GM19463 (cell line): ENCODE data around the gene VSTM4.

Source experiments
- ATAC-seq: cut with Tn5 transposase; IDR thresholded peaks from one replicate; pipeline ENCODE4 v1.9.1; 2021; ENCODE audit warnings: mild to moderate bottlenecking, moderate library complexity; ENCODE audit not compliant: unreplicated experiment

The VSTM4 gene

DNA sequence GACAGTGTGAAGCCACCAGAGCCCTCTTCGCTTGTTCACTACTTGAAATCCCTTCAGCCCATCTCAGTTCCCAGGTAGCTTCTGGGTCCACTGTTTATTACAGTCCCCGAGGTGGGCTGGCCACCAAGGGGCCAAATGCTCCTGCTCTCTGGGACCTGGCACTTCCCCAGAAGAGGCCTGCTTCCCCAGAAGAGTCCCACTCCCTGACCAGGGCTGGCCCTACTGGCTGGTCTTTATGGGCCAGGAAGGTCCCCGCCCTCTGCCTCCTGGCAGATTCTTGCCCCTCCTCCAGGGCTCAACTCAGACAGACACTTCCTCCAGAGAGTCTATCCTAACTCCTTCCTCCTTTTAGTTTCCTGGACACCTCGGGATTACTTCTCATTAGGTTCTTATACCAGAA lies 105.0 kb downstream of the VSTM4 start:
- ATAC-seq, result no peak

DNA sequence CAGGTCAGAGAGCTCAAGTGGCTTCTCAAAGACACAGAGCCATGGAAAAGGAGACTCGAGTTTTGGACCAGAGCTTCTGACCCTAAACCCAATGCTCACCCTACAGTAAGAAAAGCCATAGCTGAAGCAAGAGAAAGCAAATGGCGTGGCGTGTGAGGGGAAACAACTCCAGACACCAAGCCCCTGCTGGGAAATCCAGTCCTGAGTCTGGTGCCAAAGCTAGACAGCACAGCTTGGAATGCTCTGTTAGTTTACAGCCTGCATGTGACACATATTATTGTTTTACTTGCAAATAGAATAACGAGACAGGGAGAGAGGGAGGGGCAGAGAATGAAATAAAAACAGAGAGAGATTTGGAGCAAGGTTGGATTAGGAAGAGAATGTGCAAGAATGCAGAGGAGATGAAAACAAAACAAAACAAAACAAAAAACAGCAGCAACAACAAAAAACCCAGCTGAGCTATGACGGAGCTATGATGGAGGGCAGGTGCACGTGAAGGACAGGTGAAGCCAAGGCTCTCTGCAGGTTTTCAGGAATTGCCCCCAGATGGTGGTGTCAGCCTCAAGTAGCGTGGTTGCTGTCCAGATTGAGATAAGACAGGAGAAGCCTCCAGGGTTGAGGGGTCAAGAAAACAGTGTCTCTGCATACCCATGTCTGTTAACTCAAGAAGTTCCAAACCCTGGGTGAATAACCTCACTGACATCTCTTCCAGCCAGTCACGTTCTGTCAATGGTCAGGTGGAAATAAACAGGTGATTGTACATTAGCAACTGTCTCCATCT lies 105.9 kb downstream of the VSTM4 start:
- no peak for ATAC-seq

DNA sequence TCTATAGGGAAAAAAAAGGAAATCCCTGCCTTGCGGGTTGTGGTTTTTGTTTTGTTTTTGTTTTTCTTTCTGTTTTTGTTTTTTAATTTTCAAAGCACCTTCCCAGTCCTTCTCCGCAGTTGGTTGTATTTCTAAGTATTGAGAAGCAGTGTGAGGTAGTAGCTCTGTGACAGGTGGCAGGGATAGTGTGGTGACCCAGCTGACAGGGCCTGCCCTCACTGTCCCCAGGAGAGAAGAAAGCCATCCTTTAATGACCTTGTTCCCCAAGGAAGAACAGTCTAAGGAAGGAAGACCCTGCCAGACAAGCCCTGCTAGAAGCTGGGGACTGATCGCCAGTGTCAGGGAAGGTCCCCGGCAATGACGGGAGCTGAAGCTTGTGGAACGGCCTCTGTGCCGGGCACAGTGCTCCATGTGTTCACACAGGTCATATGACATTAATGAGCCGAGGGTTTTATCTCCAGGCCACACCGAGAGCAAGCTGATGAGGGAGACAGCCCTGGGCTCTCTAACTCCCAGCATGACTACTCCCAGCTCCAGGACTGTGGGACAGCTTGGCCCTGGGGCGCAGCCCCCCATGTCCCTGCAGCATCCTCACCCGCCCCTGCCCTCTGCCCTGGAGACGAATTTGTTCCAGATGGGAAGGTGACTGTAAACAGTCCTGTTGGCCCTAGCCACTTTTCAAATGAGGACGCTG lies 106.7 kb downstream of the VSTM4 start:
- ATAC-seq, result no peak

DNA sequence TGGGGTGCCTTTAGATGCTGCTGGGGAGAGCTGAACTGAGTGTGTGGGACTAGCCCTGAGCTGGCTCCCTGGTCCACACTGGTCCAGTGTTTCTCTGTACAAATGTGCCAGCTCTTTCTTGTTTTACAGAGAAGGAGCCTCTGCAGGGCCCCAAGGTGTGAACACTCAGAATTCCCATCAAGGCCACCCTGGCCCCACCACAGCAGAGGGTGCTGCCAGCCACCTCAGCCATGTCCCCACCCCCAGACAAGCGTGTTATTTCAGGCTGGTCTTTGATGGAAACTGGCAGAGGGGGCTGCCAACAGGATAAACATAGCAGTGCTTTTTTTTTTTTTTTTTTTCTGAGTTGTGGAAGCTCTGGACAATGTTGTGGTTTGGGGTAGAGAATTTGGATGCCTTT lies 107.2 kb downstream of the VSTM4 start:
- no peak for ATAC-seq

DNA sequence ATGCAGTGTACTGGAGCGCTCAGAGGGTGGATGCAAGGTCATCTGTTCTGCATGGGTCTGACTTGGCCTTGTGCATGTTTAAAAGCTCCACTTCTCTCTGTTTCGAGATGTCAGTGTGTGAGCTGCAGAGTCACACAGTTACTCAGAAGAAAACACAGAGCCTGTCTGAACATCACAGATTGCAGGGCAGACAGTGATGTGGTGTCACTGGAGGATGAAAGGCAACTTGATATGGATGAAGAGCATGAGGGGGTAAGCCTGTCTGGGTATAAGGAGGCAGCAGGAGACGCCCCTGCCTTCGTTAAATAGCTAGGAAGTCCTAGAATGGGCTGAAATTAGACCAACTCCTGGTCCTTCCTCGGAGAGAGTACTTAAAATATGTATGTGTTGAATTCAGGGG lies 108.2 kb downstream of the VSTM4 start:
- ATAC-seq, result no peak

DNA sequence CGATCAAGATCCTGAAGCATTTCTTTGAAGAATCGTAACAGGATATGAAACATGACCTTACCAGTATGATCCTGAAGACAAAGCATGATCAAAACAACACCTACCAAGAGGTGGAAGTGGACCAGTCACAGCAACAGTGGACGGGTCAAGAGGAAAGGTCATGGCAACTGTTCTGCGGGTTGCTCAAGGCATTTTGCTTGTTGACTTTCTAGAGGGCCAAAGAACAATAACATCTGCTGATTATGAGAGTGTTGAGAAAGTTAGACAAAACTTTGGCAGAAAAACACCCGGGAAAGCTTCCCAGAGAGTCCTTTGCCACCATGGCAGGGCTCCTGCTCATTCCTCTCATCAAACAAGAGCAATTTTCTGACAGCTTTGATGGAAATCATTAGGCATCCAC lies 110.1 kb downstream of the VSTM4 start:
- ATAC-seq, result no peak

DNA sequence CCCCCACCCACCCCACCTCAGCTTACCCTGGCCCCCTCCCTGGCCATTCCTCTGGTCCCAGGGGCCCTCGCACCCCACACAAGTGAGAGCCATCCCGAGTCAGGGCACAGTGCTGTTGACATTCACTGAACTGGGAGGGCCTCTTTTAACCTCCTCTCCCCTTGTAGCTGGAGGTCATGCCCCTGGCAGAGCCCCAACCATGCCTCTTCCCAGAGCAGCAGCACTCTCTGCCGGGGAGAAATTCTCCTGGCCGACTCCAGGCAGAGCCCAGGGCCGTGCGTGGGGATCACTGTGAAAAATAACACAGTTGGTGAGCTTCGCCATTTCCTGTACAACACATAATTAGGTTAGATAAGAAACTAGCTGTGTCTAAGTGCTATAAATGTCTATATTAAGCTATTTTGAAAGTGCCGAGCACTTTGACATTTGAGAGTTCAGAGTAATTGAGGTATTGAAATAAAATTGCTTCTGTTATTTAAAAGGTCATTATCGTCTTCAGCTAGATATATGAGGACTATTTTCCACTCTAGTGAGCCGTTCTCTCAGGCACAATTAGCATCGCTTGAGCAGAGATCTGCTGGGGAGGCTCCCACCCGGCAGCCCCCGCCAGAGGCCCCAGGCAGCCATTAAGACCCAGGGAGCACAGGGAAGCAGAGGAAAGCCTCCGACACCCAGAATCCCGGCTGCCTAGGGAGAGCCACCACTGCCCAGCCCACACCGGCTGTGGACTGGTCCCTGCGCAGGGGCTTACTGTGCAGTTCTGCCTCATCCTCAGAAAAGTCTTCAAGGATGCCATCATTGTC lies 113.3 kb downstream of the VSTM4 start:
- no peak for ATAC-seq

DNA sequence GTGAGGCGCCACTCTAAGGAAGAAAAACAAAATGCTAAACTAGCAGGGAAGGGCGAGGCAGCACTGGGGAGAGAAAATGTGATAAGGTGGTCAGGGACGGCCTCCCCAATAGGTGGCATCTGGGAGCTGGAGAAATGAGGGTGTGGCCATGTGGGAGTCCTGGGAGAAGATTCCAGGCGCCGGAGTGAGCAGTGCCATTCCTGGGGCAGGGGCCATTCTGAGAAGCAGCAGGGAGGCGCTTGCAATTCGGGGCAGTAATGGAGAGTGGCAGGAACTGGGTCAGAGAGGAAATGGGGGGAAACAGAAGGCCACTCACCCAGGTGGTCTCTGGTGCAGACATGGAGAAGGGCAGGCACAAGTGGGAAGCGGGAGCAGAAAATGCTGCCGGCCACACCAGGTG lies 113.9 kb downstream of the VSTM4 start:
- no peak for ATAC-seq

DNA sequence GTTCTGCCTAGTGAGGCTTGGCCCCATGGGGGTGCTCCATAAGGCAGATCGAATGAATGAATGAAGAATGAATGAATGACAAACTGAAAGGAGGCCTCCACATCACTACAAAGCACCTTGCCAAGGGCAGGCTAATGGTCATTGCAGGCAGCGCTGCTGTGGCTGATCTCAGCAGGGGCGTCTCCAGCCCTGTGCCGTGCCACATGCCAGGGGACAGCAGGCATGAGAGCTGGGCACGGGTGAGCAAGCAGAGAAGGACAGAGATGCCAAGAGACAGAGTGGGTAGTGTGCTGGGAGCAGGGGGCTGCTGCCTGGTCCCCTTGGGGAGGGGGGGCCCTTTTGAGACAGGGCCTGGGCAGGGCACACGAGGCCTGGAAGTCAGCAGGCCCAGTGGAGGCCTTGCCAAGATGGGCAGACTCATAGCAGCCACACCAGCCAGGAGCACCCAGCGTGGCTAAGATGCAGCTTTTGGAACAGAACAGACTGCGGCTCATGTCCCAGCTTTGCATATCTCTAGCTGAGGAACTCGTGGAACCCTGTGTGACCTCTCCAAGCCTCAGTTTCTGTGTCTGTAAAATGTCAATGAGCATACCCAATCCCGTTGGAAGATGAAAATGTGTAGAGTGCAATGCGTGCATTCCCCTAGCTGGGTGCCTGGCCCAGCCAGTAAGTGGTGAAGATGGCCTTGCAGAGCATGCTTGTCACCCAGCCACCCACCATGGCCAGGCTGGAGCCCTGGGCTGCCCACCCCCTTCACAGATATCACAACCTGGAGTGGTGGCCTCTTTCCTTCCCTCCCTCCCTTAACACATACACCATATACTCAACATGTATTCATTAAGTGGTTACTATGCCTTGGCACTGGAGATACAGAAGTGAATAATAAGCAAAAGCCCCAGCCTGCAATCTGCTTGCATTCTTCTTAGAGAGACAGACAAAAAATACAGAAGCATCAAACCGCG lies 114.6 kb downstream of the VSTM4 start:
- no peak for ATAC-seq

DNA sequence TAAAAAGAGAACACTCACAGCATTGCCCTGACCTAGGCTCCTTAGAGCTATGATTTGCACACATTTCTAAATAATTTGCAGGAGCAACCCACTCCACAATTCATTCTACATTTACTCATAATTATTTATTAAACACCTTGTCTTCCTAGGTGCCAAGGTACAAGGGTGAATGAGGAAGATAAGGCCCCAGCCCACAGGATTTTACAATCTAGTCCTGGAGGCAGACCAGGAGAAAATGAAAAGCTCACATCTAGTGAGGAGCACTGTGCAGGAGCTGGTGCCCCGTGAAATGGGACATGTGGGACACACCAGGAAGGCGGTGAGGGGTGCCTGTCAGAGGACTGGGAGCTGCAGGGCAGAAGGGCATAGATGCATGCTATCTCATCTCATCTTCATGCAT lies 116.0 kb downstream of the VSTM4 start:
- ATAC-seq, result no peak

DNA sequence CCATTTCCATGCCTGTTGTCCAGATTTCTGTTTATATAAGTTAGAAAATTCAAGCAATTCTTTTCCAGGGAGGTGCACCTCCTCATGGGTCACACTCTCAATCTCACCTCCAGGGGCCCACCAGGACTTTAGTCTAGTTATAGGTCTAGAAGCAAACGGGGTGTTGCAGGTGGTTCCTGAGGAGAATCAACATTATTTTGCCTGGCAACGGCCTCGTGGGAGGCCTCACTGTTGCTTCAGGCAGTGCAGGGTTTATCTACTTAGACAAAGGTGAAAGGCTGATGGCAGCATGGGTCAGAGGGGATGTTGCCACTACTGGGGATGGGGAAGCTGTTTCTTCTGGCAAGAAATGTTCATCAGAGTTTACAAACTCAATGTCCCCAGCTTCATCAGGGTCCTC lies 119.0 kb downstream of the VSTM4 start:
- ATAC-seq, result no peak

DNA sequence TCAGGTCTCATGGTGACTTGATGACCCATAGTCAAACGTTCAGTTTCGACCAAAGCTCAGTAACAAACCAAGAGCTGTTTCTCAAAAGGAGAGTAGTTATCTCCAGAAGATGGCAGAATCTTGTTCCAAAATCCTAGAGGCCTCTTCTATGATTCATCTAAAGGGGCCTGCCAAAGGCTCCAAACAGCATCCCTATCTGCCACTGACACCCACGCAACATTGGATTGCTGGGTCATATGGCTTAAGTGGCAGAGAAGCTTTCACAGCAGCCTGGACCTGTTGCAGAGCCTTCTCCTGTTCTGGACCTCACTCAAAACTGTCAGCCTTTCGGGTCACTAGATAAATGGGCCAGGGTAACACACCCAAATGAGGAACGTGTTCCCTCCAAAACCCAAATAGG lies 121.7 kb downstream of the VSTM4 start:
- ATAC-seq, result no peak

DNA sequence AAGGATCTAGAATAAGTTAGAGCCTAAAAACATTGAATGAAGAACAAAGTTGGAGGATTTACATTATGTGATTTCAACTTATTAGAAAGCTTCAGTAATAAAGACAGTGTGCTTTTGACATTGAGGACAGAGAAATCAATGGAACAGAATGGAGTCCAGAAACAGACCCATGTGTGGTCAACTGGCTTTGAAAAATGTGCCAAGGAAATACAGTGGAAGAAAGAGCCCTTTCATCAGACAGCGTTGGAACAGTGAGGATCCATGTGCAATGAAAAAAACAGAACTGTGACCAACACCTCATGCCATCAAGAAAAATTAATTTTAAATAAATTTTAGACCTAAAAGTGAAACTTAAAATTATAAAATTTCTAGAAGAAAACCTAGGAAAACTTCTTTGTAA lies 125.1 kb downstream of the VSTM4 start:
- no peak for ATAC-seq

DNA sequence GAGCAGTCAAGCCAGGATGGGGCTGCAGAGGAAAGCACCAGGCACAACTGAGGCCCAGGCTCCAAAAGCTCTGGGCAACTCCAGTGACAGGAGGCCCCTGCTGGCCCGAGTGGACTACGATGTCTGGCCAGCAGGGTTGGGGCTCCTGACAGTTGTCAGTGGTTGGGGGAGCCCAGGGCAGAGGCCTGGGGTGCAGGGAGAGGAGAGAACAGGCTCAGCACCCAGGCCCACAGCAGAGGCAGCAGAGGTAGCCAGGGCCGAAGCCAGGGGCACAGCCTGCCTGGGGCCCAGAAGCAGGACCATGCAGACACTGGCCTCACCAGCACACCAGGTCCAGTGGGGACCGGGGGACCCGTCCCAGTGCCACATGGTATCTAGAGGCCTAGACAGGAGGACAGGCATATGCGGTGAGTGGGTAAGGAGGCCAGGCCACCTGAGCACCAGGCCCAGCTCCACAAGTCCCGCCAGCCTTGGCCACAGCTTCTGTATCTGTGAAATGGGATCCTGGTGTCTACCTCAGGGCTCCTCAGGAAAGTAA lies 129.6 kb downstream of the VSTM4 start:
- no peak for ATAC-seq

DNA sequence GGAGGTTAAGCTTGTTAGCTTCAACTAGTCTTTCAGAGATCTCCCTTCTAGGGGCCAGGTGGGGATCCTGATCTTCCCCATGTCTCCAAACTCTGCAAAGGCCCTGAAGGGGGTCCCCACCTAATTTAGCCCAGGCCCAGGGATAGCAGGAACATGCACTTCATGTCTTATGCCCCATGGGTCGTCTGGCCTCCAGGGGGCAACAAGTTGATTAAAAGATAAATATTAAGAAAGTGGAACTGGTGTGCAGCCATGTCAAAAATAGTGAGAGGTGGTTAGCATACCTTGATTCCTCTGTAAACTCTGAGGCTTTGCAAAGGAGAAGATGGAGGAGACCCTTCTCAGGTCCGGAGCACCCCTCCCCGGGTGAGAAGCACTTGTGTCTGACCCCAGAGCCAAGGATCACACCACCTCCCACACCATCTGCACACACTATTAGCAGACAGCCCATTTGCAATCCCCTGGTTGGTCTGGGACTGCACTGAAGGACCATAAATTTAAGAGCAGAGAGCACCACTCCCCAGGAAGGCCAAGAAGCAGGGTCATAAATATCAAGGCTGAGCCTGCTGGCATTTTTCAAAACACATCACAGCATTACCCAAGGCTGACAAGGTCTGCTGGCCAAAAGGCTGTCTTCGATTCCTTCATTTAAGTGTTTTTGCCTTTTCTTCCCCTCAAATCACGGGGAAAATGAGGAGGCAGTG lies 131.5 kb downstream of the VSTM4 start:
- ATAC-seq, result no peak

DNA sequence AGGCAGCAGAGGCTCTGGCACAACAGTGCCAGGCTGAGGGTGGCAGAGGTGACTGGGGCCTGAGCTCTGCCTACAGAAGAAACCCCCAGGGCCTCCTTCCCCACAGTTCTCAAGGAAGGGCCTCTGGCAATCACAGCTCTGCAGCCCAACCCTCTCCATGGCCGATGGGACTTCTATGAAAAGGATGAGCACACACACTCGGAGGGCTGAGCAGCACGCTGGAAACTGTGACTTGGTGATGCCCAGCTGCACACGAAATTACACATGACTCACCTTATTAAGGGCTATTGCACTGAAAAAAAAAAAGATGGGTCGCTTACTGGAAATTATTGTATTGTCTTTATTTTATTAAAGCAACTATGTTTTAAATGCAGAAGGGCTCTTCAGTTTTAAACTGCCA lies 132.7 kb downstream of the VSTM4 start:
- ATAC-seq, result no peak

DNA sequence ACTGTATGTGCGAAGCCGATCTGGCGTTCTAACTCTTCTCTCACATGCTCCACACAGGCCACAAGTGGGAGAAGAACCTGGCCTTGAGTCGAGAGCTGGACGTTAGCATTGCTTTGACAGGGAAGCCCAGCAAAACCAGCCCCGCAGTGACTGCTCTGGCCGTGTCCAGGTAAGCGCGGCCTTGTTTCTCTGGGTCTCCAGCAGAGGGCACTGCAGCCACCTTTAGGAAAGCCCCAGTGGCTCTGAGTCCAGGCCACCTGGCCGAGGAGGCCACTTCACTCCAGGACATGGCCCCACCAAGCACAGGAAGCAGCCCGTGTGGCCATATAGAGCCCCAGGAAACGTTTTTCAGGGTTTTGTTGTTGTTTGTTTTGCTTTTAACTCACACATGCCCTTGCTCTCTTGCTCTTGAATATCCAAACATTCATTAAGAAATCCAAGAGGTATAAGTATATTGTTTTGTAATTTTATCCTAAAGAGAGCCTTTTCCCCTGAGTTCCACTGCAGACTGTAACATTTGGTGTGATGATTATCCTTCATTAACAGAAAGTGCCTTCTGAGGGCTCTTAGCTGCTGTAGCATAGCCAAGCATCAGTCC lies 133.9 kb downstream of the VSTM4 start:
- no peak for ATAC-seq

DNA sequence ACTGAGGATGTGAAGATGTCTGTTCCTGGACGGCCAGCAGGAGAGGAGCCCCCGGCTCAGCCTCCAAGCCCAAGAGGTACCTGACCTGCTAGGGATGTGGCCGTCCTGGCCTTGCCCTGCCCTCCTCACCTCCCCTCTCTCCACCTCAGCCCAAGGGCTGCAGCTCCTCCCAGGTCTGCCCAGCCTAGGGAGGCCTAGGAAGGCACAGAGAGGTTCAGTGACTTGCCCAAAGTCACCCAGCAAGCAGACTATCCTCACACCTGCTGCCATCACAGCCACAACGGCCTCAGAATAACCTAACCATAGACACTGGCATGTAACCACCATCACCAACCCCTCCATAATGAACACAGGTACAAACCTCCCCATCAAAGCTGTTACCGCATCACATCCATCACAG lies 137.0 kb downstream of the VSTM4 start:
- ATAC-seq, result no peak

DNA sequence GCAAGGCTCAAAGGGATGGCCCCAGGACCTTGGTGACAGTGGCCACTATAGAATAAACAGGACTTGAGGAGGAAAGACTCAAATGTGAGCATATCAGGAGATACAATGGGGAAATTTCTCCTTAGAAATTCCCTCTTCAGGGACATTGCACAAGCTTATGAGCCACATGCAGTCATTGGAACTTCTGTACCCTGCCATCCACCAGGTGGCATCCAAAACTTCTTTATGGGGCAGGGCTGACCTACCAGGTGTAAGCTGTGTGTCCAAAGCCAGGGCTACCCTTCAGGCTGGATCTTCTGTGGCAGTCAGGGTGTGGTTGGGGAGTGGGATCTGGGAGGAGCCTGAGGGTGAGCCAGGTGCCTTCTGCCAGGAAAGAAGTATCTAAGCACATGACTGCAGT lies 139.1 kb downstream of the VSTM4 start:
- no peak for ATAC-seq
